Natural killer cell (primary cell): Measurements from ENCODE around the gene AASDHPPT. TPM values are rescaled to one million over a fixed set of nuclear protein-coding genes. Genes with fewer than 3 reads are reported as not detected.
"Not testable (repeated sequence)": the region's sequence is repeated elsewhere in the genome, so short reads cannot be mapped to it uniquely, and the experiment has no call there.

Experiments used
- ATAC-seq, 3 donors: fragments of 150-1000 bp in 2 of 3; fragments of 200-7000 bp in 1 of 3; cut with Tn5 transposase; 1 replicate in 1 of 3; 2 replicates in 2 of 3; pipeline ENCODE4 v1.10.0; 2021; ENCODE audit warnings: mild to moderate bottlenecking in 2 of 3, moderate library complexity in 2 of 3
- DNase-seq, 2 donors: peaks; one replicate each; pipeline versions ENCODE4 v3.0.0 to v3.0.0-alpha.2; 2013 to 2021; ENCODE audit warnings: mixed read lengths in 1 of 2
- H3K27ac ChIP-seq: one replicate; pipeline ENCODE4 v1.5.1; 2013; ENCODE audit warnings: mild to moderate bottlenecking, low read length
- H3K27me3 ChIP-seq: one replicate; pipeline ENCODE4 v1.6.1; 2013; ENCODE audit warnings: low read length; ENCODE audit not compliant: control insufficient read depth, insufficient read depth
- H3K36me3 ChIP-seq: one replicate; pipeline ENCODE4 v1.6.1; 2013; ENCODE audit warnings: low read length; ENCODE audit not compliant: control insufficient read depth, insufficient read depth
- H3K4me1 ChIP-seq: one replicate; pipeline ENCODE4 v1.6.1; 2013; ENCODE audit warnings: low read length; ENCODE audit not compliant: control insufficient read depth, insufficient read depth
- H3K4me3 ChIP-seq: one replicate; pipeline ENCODE4 v1.5.1; 2013; ENCODE audit warnings: low read length
- H3K9me3 ChIP-seq: one replicate; pipeline ENCODE4 v1.6.1; 2013; ENCODE audit warnings: low read length; ENCODE audit not compliant: control insufficient read depth, insufficient read depth
- H3K27ac Mint-ChIP-seq, 2 donors: one replicate each; pipeline ENCODE4 v1.8.0; 2022; ENCODE audit warnings: mild to moderate bottlenecking in 2 of 2, mixed read lengths in 2 of 2, moderate library complexity in 1 of 2
- H3K27me3 Mint-ChIP-seq, 2 donors: one replicate each; pipeline ENCODE4 v1.8.0; 2022; ENCODE audit warnings: low read depth in 2 of 2, mixed read lengths in 2 of 2
- H3K36me3 Mint-ChIP-seq: one replicate; pipeline ENCODE4 v1.8.0; 2022; ENCODE audit warnings: mixed read lengths
- H3K4me1 Mint-ChIP-seq, 2 donors: one replicate each; pipeline ENCODE4 v1.8.0; 2022; ENCODE audit warnings: mixed read lengths in 2 of 2
- H3K4me3 Mint-ChIP-seq: one replicate; pipeline ENCODE4 v1.8.0; 2022; ENCODE audit warnings: mild to moderate bottlenecking, moderate library complexity, mixed read lengths
- H3K9me3 Mint-ChIP-seq, 2 donors: one replicate each; pipeline ENCODE4 v1.8.0; 2022; ENCODE audit warnings: mixed read lengths in 2 of 2
- WGBS: methylation state at CpG from one replicate; pipeline ENCODE4 v1.1.7; 2013; ENCODE audit warnings: missing lambda C conversion rate; ENCODE audit not compliant: insufficient coverage; 5-methylcytosine and 5-hydroxymethylcytosine counted together
- intact Hi-C: fragments of 100-400 bp; cut with micrococcal nuclease; formaldehyde crosslinking; loops from one replicate; pipeline ENCODE4 v1.14.2; 2022
- total RNA-seq, 4 donors: library from RNA; stranded (reverse); fragments of 120-200 nt in 1 of 4; gene quantifications; one replicate each; pipeline versions ENCODE4 v1.2.3 to v1.2.4, GENCODE V29; 2013 to 2022
- TF ChIP-seq, protein P1 (sequence below): fragments of 200-600 bp; IDR thresholded peaks from one replicate; pipeline ENCODE4 v1.8.0; 2022; ENCODE audit warnings: antibody characterized with exemption

Gene AASDHPPT
- total RNA-seq, 3 donors from 2014 or later (not counting 1 experiment from before 2014, with no cell fraction given): 18.7 to 30.6 (median 23.9) TPM

DNA sequence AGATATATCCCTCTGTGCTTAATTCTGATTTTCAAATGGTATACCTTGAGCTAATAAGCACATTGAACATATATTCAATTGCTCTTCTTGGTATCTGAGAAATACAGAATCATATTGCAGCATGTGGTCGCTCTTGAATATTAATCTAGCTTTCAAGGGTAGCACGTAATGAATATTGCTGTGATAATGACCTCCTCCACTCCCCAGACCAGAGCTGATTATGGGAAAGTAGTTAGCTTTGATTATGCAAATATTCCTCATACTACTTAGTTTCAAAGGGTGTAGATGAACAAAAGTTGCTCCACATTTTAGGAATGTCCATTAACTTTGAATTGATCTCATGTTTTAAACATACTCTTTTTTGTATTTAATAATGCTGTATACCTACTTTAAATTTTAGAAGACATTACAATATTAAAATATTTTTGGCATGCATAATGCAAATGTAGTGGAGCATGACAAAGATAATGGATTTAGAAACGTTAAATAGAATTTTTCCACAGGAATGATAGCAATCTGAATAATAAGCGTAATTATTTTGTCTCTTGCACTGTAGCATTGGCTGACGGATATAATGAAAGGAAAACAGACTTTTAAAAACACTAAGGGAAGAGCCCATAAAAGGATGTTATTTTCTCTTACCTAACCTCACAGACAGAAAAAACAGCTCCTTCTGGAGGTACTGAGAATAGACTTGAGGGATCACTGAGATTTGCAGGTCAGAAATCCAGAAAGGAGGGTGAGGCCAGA, 27.6 kb upstream of the AASDHPPT start:
- H3K4me3 Mint-ChIP-seq: no peak overlapping the region
- H3K27ac Mint-ChIP-seq: no peak overlapping the region
- no peaks in the 10 kb centered on the region for H3K4me1 ChIP-seq
- no peaks in the 10 kb centered on the region for H3K9me3 Mint-ChIP-seq
- no peaks in the 10 kb centered on the region for H3K36me3 ChIP-seq
- DNase-seq (no peak), ATAC-seq (no peak)
- H3K27me3 Mint-ChIP-seq: peaks cover 8 to 12% of the 10 kb centered on the region in 2 donors
- no peaks in the 10 kb centered on the region for H3K36me3 Mint-ChIP-seq
- WGBS: 83% methylated on average over 3 of the region's 5 CpGs
- H3K4me3 ChIP-seq: no peak overlapping the region
- H3K27me3 ChIP-seq: no peaks in the 10 kb centered on the region
- TF ChIP-seq, protein P1, sequence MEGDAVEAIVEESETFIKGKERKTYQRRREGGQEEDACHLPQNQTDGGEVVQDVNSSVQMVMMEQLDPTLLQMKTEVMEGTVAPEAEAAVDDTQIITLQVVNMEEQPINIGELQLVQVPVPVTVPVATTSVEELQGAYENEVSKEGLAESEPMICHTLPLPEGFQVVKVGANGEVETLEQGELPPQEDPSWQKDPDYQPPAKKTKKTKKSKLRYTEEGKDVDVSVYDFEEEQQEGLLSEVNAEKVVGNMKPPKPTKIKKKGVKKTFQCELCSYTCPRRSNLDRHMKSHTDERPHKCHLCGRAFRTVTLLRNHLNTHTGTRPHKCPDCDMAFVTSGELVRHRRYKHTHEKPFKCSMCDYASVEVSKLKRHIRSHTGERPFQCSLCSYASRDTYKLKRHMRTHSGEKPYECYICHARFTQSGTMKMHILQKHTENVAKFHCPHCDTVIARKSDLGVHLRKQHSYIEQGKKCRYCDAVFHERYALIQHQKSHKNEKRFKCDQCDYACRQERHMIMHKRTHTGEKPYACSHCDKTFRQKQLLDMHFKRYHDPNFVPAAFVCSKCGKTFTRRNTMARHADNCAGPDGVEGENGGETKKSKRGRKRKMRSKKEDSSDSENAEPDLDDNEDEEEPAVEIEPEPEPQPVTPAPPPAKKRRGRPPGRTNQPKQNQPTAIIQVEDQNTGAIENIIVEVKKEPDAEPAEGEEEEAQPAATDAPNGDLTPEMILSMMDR: no peak
- H3K27ac ChIP-seq: no peak overlapping the region
- H3K4me1 Mint-ChIP-seq: no peaks in the 10 kb centered on the region
- H3K9me3 ChIP-seq: no peaks in the 10 kb centered on the region
- intact Hi-C loops: no loop called here

- Mint-ChIP-seq H3K27me3 (peaks cover 0 to 7% of the 10 kb centered on the region in 2 donors), H3K27ac (no peak overlapping the region), H3K4me1 (no peaks in the 10 kb centered on the region), H3K4me3 (no peak overlapping the region), H3K9me3 (no peaks in the 10 kb centered on the region), H3K36me3 (no peaks in the 10 kb centered on the region)
- no peak for ATAC-seq
- no peak overlapping the region for H3K4me3 ChIP-seq
- no peaks in the 10 kb centered on the region for H3K9me3 ChIP-seq
- H3K27ac ChIP-seq: no peak overlapping the region
- H3K36me3 ChIP-seq: no peaks in the 10 kb centered on the region
- DNase-seq: no peak
- H3K27me3 ChIP-seq: no peaks in the 10 kb centered on the region
- TF ChIP-seq, protein P1: no peak
- H3K4me1 ChIP-seq: no peaks in the 10 kb centered on the region
- WGBS: 86% methylated on average over 1 of the region's 2 CpGs
- intact Hi-C loops: no loop called here
These were observed 26.4 kb upstream of the AASDHPPT start for GRCh38 chr11:106051103-106051502.

DNA sequence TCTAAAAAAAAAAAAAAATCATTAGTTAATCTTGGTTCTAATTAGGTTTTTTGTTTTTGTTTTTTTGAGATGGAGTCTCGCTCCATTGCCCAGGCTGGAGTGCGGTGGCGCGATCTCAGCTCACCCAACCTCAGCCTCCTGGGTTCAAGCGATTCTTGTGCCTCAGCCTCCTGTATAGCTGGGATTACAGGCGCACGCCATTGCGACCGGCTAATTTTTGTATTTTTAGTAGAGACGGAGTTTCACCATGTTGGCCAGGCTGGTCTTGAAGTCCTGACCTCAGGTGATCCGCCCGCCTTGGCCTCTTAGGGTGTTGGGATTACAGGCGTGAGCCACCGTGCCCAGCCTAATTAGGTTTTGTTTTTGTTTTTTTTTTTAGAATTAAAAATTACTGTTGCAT, 19.1 kb upstream of the AASDHPPT start:
- H3K27me3 Mint-ChIP-seq, H3K27me3 ChIP-seq, H3K36me3 ChIP-seq, DNase-seq, H3K9me3 ChIP-seq, H3K4me3 ChIP-seq, H3K27ac Mint-ChIP-seq, H3K9me3 Mint-ChIP-seq, H3K4me1 ChIP-seq, intact Hi-C loops, H3K27ac ChIP-seq, H3K4me3 Mint-ChIP-seq, H3K36me3 Mint-ChIP-seq, ATAC-seq: not testable (repeated sequence)
- 98% methylated on average over 14 of the region's 14 CpGs for WGBS
- peaks cover 24% of the 10 kb centered on the region in 2 donors for H3K4me1 Mint-ChIP-seq

DNA sequence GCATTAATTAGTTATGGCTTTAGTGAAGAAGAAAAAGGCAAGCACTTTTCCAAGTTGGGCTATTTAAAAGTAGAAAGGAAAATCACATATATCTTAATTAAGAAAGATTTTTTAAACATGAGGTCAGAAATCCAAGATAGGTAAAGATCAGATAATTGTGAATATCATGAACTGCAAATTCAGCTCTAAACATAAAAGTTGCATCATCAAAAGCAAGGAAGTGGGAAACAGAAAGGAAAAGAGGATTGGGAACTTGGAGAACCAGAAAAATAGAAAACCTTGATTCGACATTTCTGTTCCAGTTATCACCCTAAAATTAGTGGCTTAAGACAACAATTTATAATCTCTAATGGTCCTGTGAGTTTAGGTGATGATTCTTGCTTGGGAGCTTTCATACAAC, 17.8 kb upstream of the AASDHPPT start:
- Mint-ChIP-seq H3K27me3 (no peaks in the 10 kb centered on the region), H3K9me3 (no peaks in the 10 kb centered on the region), H3K27ac (no peak overlapping the region), H3K4me3 (no peak overlapping the region), H3K36me3 (no peaks in the 10 kb centered on the region), H3K4me1 (peaks cover 24% of the 10 kb centered on the region in 2 donors)
- Histone ChIP-seq H3K27me3 (no peaks in the 10 kb centered on the region), H3K4me1 (peaks cover 3% of the 10 kb centered on the region), H3K36me3 (peaks cover 2% of the 10 kb centered on the region), H3K9me3 (no peaks in the 10 kb centered on the region), H3K4me3 (no peak overlapping the region), H3K27ac (no peak overlapping the region)
- ATAC-seq: no peak
- intact Hi-C loops: no loop called here
- TF ChIP-seq, protein P1: no peak
- no peak for DNase-seq
- no CpG with 5 or more reads among the region's 1 CpG for WGBS
